Loucy (cell line): ENCODE measurements around the gene BTBD16.

ENCODE experiments used
- CTCF ChIP-seq: fragments of 200-600 bp; sonication (generic); conservative IDR thresholded peaks from 2 replicates; pipeline ENCODE4 v1.5.1; 2014; ENCODE audit warnings: mild to moderate bottlenecking, antibody characterized with exemption, low read length
- EZH2phosphoT487 ChIP-seq: fragments of 200-600 bp; IDR thresholded peaks from 2 replicates; pipeline ENCODE4 v1.6.1; 2018; ENCODE audit warnings: antibody characterized with exemption, mild to moderate bottlenecking, moderate library complexity, borderline replicate concordance

GRCh38 chr10:122325235-122325634 is 54.1 kb downstream of the BTBD16 start:
- TF ChIP-seq CTCF = no peak
- TF ChIP-seq EZH2phosphoT487 = no peak
